ENCODE data around the gene MFAP2.

The MFAP2 gene

GRCh38 chr1:17008208-17008855 lies 27.9 kb upstream of the MFAP2 start:
- DNase-seq (ENCODE audit: low read depth in 2 of 2): no peak

- no peak for DNase-seq (ENCODE audit: low read depth in 2 of 2)
Observed at GRCh38 chr1:17007121-17007520, 26.7 kb upstream of the MFAP2 start.

GRCh38 chr1:17005365-17005740 lies 24.9 kb upstream of the MFAP2 start:
- DNase-seq (ENCODE audit: low read depth in 2 of 2): no peak

DNA sequence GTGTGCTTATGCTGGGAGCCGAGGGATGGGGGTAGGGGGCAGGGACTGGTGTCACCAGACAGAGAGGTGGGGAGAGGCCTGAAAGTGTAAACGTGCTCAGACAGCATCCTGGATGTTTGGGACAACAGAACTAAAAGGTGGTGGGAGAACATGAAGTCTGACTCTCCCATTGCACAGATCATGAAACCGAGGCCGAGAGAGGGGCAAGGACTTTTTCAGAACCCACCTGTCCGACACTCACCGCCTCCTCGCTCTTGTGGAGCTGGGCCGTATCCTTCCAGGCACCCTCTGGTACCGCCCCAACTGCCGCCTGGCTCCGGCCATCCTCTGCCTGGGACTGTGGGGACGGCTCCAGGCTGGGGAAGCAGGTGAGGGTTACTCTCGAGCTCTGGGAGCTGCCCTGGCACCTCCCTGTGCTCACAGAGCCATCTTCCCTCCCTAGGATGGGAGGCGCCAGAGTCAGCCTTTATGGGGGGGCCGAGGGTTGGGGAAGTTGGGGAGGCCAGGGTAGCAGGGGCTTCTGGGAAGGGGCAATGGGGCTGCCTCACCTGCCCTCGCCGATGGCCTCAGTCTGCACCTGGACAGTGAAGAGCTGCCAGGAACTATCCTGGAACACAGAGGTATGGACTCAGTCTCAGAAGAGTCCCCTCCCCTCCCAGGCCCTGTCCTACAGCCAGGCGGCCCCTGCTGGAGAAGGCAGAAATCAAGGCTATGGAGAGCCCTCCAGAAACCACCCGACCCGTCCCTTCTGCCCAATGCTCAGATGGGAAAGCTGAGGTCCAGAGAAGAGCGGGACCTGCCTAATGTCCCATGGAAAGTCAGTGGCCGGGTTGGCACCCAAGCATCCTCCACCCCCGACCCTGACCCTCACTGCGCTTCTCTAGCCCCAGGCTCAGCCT lies 24.3 kb upstream of the MFAP2 start:
- no peak for DNase-seq (ENCODE audit: low read depth in 2 of 2)

GRCh38 chr1:17002524-17002902 lies 22.1 kb upstream of the MFAP2 start:
- DNase-seq (ENCODE audit: low read depth in 2 of 2): no peak

DNA sequence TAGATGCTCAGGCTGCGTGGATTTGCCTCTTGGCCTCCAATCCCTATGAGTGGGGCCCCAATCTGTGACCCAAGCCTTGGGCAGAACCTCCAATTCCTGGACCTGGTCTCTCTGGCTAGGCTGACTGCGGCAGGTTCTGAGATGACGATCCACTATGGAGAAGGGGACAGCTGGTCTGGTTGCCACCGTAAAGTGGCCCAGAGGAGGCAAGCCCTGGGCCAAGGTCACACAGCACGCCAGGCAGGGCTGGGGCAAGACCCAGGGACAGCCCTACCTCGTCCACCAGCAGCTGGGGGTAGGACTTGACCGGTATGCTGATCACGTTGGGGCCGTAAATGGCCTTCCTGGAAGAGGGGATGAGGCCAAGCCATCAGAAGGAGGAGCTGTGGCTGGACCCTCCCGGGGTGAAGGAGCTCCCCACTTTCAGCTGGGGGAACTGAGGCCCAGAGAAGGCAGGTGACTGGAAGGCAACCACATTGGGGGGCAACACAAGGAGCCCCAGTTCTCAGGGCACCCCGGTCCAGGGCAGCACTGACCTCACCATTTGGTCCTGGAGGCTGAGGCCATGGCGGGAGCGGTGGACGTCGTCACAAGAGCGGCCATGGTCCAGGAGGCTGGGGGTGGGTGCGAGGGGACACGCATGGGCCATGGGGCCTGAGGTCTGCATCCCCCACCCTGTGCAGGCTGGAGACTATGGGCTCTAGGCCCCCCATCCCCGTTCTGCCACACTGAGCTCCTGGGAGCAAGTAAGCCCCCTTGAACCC lies 21.5 kb upstream of the MFAP2 start:
- no peak for DNase-seq (ENCODE audit: low read depth in 2 of 2)

DNA sequence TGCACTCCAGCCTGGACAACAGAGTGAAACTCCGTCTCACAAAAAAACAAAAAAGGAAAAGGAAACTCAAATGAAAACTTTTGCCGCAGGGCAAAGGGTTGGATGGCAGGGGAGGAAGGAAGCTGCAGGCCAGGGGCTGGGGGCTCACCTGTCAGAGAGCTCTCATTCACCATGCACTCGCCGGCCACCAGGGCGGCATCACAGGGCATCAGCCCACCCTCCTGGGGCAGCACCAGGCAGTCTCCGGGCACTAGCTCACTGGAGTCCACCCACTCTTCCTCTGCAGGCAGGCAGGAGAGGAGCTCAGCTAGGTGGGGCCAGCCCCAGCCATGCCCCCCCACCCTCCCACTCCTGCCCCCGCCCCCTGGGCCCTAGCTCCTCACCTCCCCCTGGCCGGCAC lies 19.4 kb upstream of the MFAP2 start:
- no peak for DNase-seq (ENCODE audit: low read depth in 2 of 2)

- no peak for DNase-seq (ENCODE audit: low read depth in 2 of 2)
Observed at GRCh38 chr1:16998589-16998988, 18.2 kb upstream of the MFAP2 start.

DNA sequence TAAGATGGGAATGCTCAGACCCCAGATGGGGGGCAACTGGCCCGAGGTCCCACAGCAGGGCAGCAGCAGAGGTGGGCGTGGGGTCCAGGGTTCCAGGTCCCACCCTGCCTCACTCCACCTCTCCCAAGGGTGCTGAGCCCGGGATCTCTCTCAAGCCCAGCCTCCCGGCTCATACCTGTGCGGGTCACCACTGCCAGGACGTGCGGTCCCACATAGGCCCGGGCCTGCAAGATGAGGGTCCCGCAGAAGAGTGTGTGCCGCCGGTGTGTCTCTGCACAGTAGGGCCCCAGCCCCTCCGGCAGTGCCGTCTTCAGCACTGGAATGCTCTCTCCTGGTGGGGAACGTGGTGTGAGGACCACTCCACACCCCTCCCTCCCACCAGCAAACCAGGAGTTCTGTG lies 16.4 kb upstream of the MFAP2 start:
- DNase-seq (ENCODE audit: low read depth in 2 of 2): no peak

DNA sequence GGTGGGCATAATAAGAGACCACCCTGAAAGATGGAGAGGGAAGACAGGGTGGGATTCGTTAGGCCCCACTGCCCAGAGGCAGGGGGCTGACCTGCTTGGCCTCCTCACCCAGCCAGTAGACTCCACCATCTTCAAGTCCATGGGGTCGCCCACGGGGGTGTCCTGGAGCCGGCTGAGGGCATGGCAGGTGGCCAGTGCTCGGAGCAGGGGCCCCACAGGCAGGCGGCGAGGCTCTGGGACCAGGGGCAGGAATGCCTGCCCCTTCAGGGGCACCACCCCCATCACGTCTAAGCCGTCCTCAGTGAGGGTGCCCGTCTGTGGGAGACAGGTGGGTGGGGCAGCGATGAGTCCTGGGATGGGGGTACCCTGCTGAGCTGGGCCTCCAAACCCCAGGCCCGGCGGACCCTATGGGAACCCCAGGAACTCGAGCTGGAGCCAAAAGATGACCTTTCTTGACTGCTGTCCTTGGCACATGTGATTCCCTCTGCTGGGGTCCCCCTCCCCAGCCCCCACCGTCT lies 13.2 kb upstream of the MFAP2 start:
- DNase-seq (ENCODE audit: low read depth in 2 of 2): no peak

GRCh38 chr1:16992675-16993074 lies 12.3 kb upstream of the MFAP2 start:
- no peak for DNase-seq (ENCODE audit: low read depth in 2 of 2)

GRCh38 chr1:16992102-16992501 lies 11.7 kb upstream of the MFAP2 start:
- DNase-seq (ENCODE audit: low read depth in 2 of 2): no peak

- no peak for DNase-seq (ENCODE audit: low read depth in 2 of 2)
Observed at GRCh38 chr1:16991571-16991970, 11.2 kb upstream of the MFAP2 start.

DNA sequence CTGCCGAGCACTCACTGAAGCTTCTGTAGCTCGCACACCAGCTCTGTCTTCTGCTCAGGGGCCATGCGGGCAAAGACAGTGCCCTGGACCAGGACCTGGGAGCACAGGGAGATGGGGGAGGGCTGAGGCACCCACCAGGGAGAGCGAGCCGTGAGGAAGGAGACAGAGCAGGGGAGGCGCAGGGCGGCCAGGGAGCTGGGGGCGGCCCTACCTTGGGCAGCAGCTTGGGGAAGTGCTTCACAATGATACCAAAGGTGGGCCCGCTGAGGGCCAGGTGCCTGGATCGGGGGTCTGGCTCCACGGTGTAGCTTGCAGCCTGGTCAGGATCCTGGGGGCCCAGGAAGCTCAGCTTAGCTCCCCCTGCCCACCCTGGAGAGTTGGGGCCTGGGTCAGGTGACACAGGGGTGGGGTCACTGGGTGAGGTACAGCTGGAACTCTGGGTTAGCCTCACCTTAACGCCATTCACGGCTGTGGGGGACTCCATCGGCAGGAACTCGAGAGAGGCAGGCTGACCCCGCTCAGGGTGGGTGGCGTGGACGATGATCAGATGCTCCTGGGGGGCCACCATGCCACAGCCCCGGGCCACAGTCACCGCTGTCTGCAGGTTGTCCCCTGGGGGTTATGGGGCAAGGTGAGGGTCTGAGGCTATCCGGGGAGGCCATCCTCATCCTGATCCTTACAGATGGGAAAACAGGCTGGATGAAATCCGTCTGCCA lies 9.4 kb upstream of the MFAP2 start:
- DNase-seq (ENCODE audit: low read depth in 2 of 2): no peak

- DNase-seq (ENCODE audit: low read depth in 2 of 2): no peak
Observed at GRCh38 chr1:16988210-16988609, 7.8 kb upstream of the MFAP2 start.

DNA sequence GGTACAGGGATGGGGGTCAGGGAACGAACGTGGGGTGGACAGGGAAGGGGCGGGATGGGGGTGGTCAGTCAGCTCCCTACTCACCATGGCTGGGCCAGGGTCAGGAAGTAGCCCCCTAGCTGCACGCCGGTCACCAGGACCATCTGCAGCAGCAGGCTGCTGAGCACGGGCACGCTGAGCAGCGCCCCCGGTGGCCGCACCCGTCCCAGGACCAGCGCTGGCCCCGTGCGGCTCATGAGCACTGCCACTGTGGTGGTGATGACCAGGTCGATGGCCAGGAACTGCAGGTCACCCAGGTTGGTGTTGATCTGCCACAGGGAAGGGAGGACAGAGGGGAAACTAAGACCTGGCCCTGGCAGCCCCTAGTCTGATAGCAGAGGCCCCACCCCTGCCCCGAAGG lies 6.5 kb upstream of the MFAP2 start:
- DNase-seq (ENCODE audit: low read depth in 2 of 2): no peak

GRCh38 chr1:16986560-16986959 lies 6.1 kb upstream of the MFAP2 start:
- no peak for DNase-seq (ENCODE audit: low read depth in 2 of 2)

- no peak for DNase-seq (ENCODE audit: low read depth in 2 of 2)
Observed at GRCh38 chr1:16986113-16986512, 5.7 kb upstream of the MFAP2 start.

DNA sequence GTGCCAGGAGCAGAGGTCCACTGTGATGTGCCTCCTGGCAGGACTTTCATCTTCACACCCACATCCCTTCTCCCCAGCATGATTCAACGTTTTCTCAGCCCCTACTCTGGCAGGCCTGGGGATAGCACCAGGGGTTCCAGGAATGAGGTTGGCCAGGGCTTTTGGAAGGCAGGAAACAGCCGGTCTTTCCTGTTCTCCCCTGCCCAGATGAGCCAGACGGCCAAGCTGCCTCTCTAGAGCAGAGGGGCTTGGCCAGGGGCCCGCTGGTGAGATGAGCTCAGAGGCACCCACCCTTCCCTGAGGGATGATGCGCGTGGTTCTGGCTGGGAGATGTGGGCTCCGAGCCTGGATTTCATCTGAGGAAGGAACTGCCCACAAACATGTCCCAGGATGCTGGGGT lies 4.3 kb upstream of the MFAP2 start:
- DNase-seq (ENCODE audit: low read depth in 2 of 2): no peak

GRCh38 chr1:16983649-16984048 lies 3.2 kb upstream of the MFAP2 start:
- no peak for DNase-seq (ENCODE audit: low read depth in 2 of 2)

GRCh38 chr1:16982902-16983301 lies 2.5 kb upstream of the MFAP2 start:
- no peak for DNase-seq (ENCODE audit: low read depth in 2 of 2)
